GM23338 (cell line): ENCODE measurements around the gene VPS50. TPM values are rescaled to one million over a fixed set of nuclear protein-coding genes. Genes with fewer than 3 reads are reported as not detected.

Experiments used
- ATAC-seq: fragments of 200-7000 bp; cut with Tn5 transposase; 3 replicates; pipeline ENCODE4 v1.9.1; 2020
- DNase-seq: peaks from one replicate; pipeline ENCODE4 v3.0.0-alpha.2; 2015; ENCODE audit warnings: low spot score
- H2AFZ ChIP-seq: fragments of 200-600 bp; sonication (generic); 2 replicates; pipeline ENCODE4 v1.8.0; 2016; ENCODE audit warnings: antibody characterized with exemption, mild to moderate bottlenecking, moderate library complexity
- H3F3A ChIP-seq: fragments of 200-600 bp; sonication (generic); replicated peaks from 2 replicates; pipeline ENCODE4 v1.8.0; 2017; ENCODE audit warnings: antibody characterized with exemption, mixed run types, low read depth
- H3K27ac ChIP-seq: fragments of 200-600 bp; sonication (generic); 2 replicates; pipeline ENCODE4 v1.6.1; 2016; ENCODE audit warnings: low read depth
- H3K27me3 ChIP-seq: fragments of 200-600 bp; sonication (generic); 2 replicates; pipeline ENCODE4 v1.8.0; 2016; ENCODE audit warnings: mild to moderate bottlenecking, mixed run types, moderate library complexity; ENCODE audit not compliant: insufficient read depth
- H3K36me3 ChIP-seq: fragments of 200-600 bp; sonication (generic); 2 replicates; pipeline ENCODE4 v1.8.0; 2016; ENCODE audit warnings: mild to moderate bottlenecking; ENCODE audit not compliant: insufficient read depth
- H3K4me1 ChIP-seq: fragments of 200-600 bp; sonication (generic); 2 replicates; pipeline ENCODE4 v1.8.0; 2016; ENCODE audit warnings: mild to moderate bottlenecking, moderate library complexity; ENCODE audit not compliant: insufficient read depth
- H3K4me2 ChIP-seq: fragments of 200-600 bp; sonication (generic); 2 replicates; pipeline ENCODE4 v1.7.1; 2017; ENCODE audit warnings: mixed run types
- H3K4me3 ChIP-seq: fragments of 200-600 bp; sonication (generic); 2 replicates; pipeline ENCODE4 v1.6.1; 2016; ENCODE audit warnings: mixed run types
- H3K79me2 ChIP-seq: fragments of 200-600 bp; sonication (generic); replicated peaks from 2 replicates; pipeline ENCODE4 v1.8.0; 2017; ENCODE audit warnings: mild to moderate bottlenecking; ENCODE audit not compliant: insufficient read depth
- H3K9me2 ChIP-seq: fragments of 200-600 bp; sonication (generic); 2 replicates; pipeline ENCODE4 v1.8.0; 2017; ENCODE audit not compliant: insufficient read depth
- H4K20me1 ChIP-seq: fragments of 200-600 bp; sonication (generic); replicated peaks from 2 replicates; pipeline ENCODE4 v1.8.0; 2017; ENCODE audit warnings: mild to moderate bottlenecking; ENCODE audit not compliant: insufficient read depth
- H3K27ac Mint-ChIP-seq: 2 replicates; pipeline ENCODE4 v1.8.0; 2020; ENCODE audit warnings: inconsistent platforms, mild to moderate bottlenecking, moderate library complexity, mixed read lengths
- H3K27me3 Mint-ChIP-seq: 3 replicates; pipeline ENCODE4 v1.8.0; 2022; ENCODE audit warnings: low read depth, mild to moderate bottlenecking, moderate library complexity, mixed read lengths, inconsistent platforms; ENCODE audit not compliant: insufficient read depth, poor library complexity
- H3K36me3 Mint-ChIP-seq: 3 replicates; pipeline ENCODE4 v1.8.0; 2021; ENCODE audit warnings: low read depth, mild to moderate bottlenecking, inconsistent platforms, moderate library complexity, mixed read lengths
- H3K4me1 Mint-ChIP-seq: 3 replicates; pipeline ENCODE4 v1.8.0; 2020; ENCODE audit warnings: mild to moderate bottlenecking, inconsistent platforms, mixed read lengths
- H3K4me3 Mint-ChIP-seq: 3 replicates; pipeline ENCODE4 v1.8.0; 2021; ENCODE audit warnings: moderate library complexity, mild to moderate bottlenecking, inconsistent platforms, mixed read lengths
- H3K9me3 Mint-ChIP-seq: 3 replicates; pipeline ENCODE4 v1.8.0; 2020; ENCODE audit warnings: moderate library complexity, mild to moderate bottlenecking, inconsistent platforms, mixed read lengths
- CREB1 ChIP-seq: fragments of 250-450 bp; sonication (Bioruptor Pico); IDR thresholded peaks from 2 replicates; pipeline ENCODE4 v1.5.0; 2020; ENCODE audit warnings: low read depth, mild to moderate bottlenecking, moderate library complexity
- CTCF ChIP-seq, 2 experiments: fragments of 200-600 bp in 1 of 2; sonication (generic) in 1 of 2; conservative IDR thresholded peaks; 2 replicates each; pipeline versions ENCODE4 v1.5.1 to v1.6.1; 2016 to 2017; ENCODE audit warnings: antibody characterized with exemption in 2 of 2, low read depth in 2 of 2, mild to moderate bottlenecking in 2 of 2, moderate library complexity in 1 of 2
- EZH2 ChIP-seq: fragments of 200-600 bp; sonication (generic); IDR thresholded peaks from one replicate; pipeline ENCODE4 v1.8.0; 2017; ENCODE audit warnings: antibody characterized with exemption, mild to moderate bottlenecking, low read depth; ENCODE audit not compliant: unreplicated experiment
- EZH2phosphoT487 ChIP-seq: fragments of 200-600 bp; sonication (generic); IDR thresholded peaks from one replicate; pipeline ENCODE4 v1.8.1; 2018; ENCODE audit warnings: antibody characterized with exemption; ENCODE audit not compliant: unreplicated experiment
- JUNB ChIP-seq: IDR thresholded peaks from one replicate; pipeline ENCODE4 v1.6.1; 2016; ENCODE audit warnings: antibody characterized with exemption; ENCODE audit not compliant: unreplicated experiment
- NANOG ChIP-seq: IDR thresholded peaks from 2 replicates; pipeline ENCODE4 v1.6.1; 2016; ENCODE audit warnings: antibody characterized with exemption, borderline replicate concordance
- POLR2AphosphoS5 ChIP-seq: IDR thresholded peaks from 2 replicates; pipeline ENCODE4 v1.6.1; 2016; ENCODE audit warnings: antibody characterized with exemption, low read depth
- REST ChIP-seq: IDR thresholded peaks from one replicate; pipeline ENCODE4 v1.6.1; 2018; ENCODE audit warnings: antibody characterized with exemption; ENCODE audit not compliant: unreplicated experiment
- STAT1 ChIP-seq: IDR thresholded peaks from one replicate; pipeline ENCODE4 v1.6.1; 2016; ENCODE audit warnings: antibody characterized with exemption; ENCODE audit not compliant: unreplicated experiment
- ZNF114 ChIP-seq: fragments of 250-450 bp; sonication (Bioruptor Pico); IDR thresholded peaks from 2 replicates; pipeline ENCODE4 v1.5.0; 2020; ENCODE audit warnings: mild to moderate bottlenecking, moderate library complexity
- ZNF331 ChIP-seq: fragments of 250-450 bp; sonication (Bioruptor Pico); IDR thresholded peaks from 2 replicates; pipeline ENCODE4 v1.5.0; 2020; ENCODE audit warnings: low read depth, mild to moderate bottlenecking, moderate library complexity
- long read RNA-seq: library from polyadenylated mRNA; unstranded; transcript quantifications from one replicate; pipeline ENCODE4 v2.0.0, GENCODE V29; 2020; ENCODE audit not compliant: unreplicated experiment
- polyA plus RNA-seq: library from polyadenylated mRNA; unstranded; fragments of >200 nt; fragmentation: Nextera tagmentation; extraction: Ambion mirVana; gene quantifications from 2 replicates; pipeline ENCODE4 v1.2.1, GENCODE V29; 2016
- total RNA-seq: library from RNA; depleted of rRNA; stranded (reverse); fragments of >200 nt; shearing (Covaris generic); gene quantifications from 2 replicates; pipeline ENCODE4 v1.2.3, GENCODE V29; 2014; rRNA removed
- TF ChIP-seq, protein P1 (sequence below): IDR thresholded peaks from 2 replicates; pipeline ENCODE4 v1.6.1; 2016; ENCODE audit warnings: antibody characterized with exemption

Gene VPS50
- total RNA-seq: 12.3 and 20.5 TPM in 2 replicates
- polyA plus RNA-seq: 3.2 and 4.3 TPM in 2 replicates
- long read RNA-seq, partial matches to known transcripts: 0 of 3 reads
- long read RNA-seq, other reads (novel, unspliced or antisense): 2 of 3 reads

DNA sequence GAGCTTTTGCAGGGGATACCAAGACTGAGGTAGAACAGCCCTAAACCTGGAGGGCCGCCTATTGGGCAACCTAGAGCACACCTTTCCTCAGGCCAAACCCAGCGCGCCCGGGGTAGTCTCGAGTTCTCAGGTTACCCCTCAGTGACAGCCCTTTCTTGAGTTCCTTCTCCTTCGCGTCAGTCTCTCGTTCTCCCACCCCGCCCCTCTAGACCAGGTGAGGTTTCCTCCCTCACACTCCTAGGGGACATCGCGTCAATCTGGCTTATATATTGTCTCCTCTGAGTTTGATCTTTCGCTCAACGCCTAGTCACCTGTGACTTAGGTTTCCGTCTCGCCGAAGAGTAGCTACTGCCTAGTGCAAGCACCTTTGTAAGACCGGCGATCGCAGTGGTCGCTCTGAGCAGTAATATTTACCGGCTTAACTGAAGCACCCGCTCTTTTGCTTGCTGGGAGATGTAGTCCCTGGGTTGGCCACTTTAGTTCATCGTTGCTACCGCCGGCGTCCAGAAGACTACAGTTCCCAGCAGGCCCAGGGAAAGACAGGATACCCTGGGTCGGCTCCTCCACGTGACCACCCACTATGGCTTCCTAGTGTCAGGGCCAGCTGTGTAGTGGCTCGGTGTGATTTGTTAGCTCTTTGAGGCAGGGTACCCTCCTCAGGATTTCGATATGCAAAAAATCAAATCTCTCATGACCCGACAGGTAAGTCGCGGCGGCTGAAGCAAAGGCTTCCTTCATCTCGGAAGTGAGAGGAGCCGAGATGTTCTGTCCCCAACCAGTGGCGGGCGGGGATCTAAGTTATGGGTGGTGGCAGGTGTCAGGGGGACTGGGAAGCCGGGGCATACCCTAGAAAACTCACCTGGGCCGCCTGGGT lies at the start of gene VPS50:
Gene VPS50, plus strand, starts transcription at position 568 of the 874 bp plus-strand sequence. Its CDS starts 102 bp downstream, at position 670.
- peak within 1 kb of the TSS; percentile 67 for H3K4me3 ChIP-seq
- peak within 1 kb of the TSS; percentile 82 for H3K4me2 ChIP-seq
- no peaks in the 10 kb centered on the region for H3K4me1 ChIP-seq
- DNase-seq (peak; percentile 99), ATAC-seq (peak; percentile 96)
- Mint-ChIP-seq H3K27me3 (no peaks in the 10 kb centered on the region), H3K4me3 (peak within 1 kb of the TSS; percentile 94), H3K4me1 (no peaks in the 10 kb centered on the region), H3K36me3 (no peaks in the 10 kb centered on the region), H3K27ac (peak within 1 kb of the TSS; percentile 95), H3K9me3 (no peaks in the 10 kb centered on the region)
- H2AFZ ChIP-seq: peak within 1 kb of the TSS; percentile 92
- H3K27me3 ChIP-seq: no peaks in the 10 kb centered on the region
- H3K79me2 ChIP-seq: peaks cover 21% of the 10 kb centered on the region; the same call in 1 of the 2 replicates
- H3K9me2 ChIP-seq: no peaks in the 10 kb centered on the region
- no peak for TF ChIP-seq ZNF331 (CRISPR knock-in tag)
- TF ChIP-seq STAT1: no peak
- TF ChIP-seq CREB1 (CRISPR knock-in tag): peak; percentile 72
- TF ChIP-seq POLR2AphosphoS5: peak; percentile 87
- peak; percentile 15 to 44; a peak in 2 of 4 replicates for TF ChIP-seq CTCF (conservative IDR thresholded peaks at IDR 0.05; ENCODE audit: low read depth in 2 of 2)
- TF ChIP-seq REST: no peak
- TF ChIP-seq NANOG: no peak
- no peak for TF ChIP-seq EZH2phosphoT487
- TF ChIP-seq JUNB: no peak
- no peak for TF ChIP-seq ZNF114
- TF ChIP-seq, protein P1, sequence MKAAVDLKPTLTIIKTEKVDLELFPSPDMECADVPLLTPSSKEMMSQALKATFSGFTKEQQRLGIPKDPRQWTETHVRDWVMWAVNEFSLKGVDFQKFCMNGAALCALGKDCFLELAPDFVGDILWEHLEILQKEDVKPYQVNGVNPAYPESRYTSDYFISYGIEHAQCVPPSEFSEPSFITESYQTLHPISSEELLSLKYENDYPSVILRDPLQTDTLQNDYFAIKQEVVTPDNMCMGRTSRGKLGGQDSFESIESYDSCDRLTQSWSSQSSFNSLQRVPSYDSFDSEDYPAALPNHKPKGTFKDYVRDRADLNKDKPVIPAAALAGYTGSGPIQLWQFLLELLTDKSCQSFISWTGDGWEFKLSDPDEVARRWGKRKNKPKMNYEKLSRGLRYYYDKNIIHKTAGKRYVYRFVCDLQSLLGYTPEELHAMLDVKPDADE: peak; percentile 97
- no peak for TF ChIP-seq EZH2
- no peaks in the 10 kb centered on the region for H4K20me1 ChIP-seq
- peak within 1 kb of the TSS; percentile 51; the same call in 1 of the 2 replicates for H3K27ac ChIP-seq
- H3F3A ChIP-seq: no peaks in the 10 kb centered on the region
- no peaks in the 10 kb centered on the region for H3K36me3 ChIP-seq
